ENCODE results near the gene MECR. TPM values are rescaled to one million over a fixed set of nuclear protein-coding genes. Genes with fewer than 3 reads are reported as not detected.

Gene MECR
- total RNA-seq, 3 donors from 2014 or later, result 29.8 to 35.4 (median 32.6) TPM

DNA sequence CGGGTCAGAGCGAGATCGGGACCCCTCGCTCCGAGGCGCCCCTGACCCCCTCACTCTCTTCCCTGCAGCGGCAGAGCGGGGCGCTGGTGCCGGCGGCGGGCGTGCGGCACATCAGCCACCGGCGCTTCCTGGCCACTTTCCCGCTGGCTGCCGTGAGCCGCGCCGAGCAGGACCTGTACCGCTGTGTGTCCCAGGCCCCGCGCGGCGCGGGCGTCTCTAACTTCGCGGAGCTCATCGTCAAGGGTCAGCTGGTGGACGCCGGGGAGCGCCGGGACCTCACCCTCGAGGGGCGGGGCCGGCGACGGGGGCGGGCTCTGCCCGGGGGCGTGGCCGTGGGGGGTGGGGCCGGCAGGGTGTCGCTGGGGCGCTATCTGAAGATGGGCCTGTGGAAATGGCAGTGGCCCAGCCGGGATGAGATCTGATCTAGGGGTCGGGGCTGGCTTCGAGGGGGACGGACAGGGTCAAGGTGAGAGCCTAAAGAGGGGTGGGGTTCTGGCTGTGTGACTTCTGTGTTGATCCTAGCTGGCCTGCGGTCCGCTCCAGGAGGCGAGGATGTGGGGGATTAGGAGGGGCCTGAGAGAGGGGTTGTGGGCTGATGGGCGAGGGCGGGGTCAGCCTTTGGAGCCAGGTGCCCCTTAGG is 29.2 kb upstream of the MECR start:
- ATAC-seq, result peak; percentile 69 to 73
- peak; percentile 18 for DNase-seq
- Mint-ChIP-seq H3K36me3 (ENCODE audit: insufficient read depth) (no peaks in the 10 kb centered on the region), H3K4me1 (ENCODE audit: low read depth) (peaks cover 8% of the 10 kb centered on the region), H3K27me3 (ENCODE audit: low read depth) (peaks cover 54% of the 10 kb centered on the region), H3K4me3 (peak overlapping the region; percentile 75), H3K9me3 (no peaks in the 10 kb centered on the region)

- DNase-seq, result no peak
- Mint-ChIP-seq H3K4me3 (peak overlapping the region; percentile 59), H3K36me3 (ENCODE audit: insufficient read depth) (no peaks in the 10 kb centered on the region), H3K27me3 (ENCODE audit: low read depth) (peaks cover 54% of the 10 kb centered on the region), H3K4me1 (ENCODE audit: low read depth) (peaks cover 8% of the 10 kb centered on the region), H3K9me3 (no peaks in the 10 kb centered on the region)
- peak; percentile 47 to 55 for ATAC-seq
Observed at GRCh38 chr1:29258976-29259801, 28.5 kb upstream of the MECR start.

DNA sequence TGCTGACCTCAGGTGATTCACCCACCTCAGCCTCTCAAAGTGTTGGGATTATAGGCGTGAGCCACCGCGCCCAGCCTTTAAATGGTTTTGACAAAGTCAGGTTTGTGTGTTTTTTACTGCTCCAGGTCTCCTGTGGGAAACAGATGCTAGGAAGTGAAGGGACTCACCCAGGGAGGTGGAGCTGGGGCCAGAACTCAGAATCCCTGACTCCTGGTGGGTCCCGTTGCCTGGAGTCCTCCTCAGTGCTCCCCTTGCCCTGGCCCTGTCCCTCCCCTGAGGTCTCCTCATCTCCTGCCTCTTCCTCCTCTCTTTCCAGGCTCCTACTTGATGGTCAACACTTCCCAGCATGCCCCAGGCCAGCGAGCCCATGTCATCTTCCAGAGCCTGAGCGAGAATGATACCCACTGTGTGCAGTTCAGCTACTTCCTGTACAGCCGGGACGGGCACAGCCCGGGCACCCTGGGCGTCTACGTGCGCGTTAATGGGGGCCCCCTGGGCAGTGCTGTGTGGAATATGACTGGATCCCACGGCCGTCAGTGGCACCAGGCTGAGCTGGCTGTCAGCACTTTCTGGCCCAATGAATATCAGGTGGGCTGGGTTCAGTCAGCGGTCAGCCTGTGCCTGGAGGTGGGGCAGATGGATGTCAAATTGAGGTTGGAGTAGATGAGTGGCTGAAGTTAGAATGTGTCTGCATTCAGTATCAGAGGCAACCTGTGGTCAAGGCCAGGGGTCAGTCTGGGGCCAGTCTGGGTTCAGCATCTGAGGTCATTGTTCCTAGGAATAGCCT is 27.6 kb upstream of the MECR start:
- no peaks in the 10 kb centered on the region for H3K36me3 Mint-ChIP-seq (ENCODE audit: insufficient read depth)
- H3K9me3 Mint-ChIP-seq, result no peaks in the 10 kb centered on the region
- H3K27me3 Mint-ChIP-seq (ENCODE audit: low read depth), result peaks cover 50% of the 10 kb centered on the region
- H3K4me3 Mint-ChIP-seq, result no peak overlapping the region
- no peak for DNase-seq
- H3K4me1 Mint-ChIP-seq (ENCODE audit: low read depth), result peaks cover 8% of the 10 kb centered on the region
- ATAC-seq, result no peak

DNA sequence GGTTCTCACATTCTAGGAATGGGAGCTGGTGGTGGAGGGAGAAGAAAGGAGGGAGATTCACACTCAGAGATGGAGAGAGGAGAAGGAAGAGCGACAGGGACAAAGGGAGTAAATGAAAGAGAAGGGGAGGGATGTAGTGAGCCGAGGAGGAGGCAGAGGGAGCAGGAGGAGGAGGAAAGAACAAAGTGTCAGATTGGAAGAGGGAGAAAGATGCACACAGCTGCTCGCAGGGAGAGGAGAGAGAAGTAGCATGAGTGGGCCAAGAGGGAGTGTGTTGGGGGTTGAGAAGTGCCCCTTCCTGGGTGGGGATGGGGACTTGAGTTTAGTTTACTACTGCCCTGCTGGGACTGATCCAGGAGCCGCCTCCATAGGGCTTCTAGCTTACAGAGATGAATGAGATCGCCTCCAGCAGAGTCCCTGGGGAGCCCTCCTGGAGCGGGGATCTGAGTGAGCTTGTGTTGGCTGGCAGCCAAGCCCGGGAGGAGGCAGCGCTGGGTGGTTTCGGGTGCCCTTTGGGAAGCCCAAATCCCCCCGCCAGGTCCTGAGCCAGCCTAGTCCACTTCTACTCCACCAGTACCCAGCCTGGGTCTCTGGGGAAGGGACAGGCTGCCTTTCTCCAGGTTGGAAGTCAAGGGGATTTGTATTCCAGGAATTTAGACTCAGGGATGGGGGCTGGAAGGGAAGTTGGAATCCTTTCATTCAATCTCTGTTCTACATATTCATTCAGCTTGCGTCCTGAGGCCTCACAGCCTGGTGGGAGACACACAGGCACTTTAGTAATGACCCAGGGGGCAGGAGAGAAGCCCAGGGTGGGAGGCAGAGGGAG is 26.5 kb upstream of the MECR start:
- peaks cover 8% of the 10 kb centered on the region for H3K4me1 Mint-ChIP-seq (ENCODE audit: low read depth)

DNA sequence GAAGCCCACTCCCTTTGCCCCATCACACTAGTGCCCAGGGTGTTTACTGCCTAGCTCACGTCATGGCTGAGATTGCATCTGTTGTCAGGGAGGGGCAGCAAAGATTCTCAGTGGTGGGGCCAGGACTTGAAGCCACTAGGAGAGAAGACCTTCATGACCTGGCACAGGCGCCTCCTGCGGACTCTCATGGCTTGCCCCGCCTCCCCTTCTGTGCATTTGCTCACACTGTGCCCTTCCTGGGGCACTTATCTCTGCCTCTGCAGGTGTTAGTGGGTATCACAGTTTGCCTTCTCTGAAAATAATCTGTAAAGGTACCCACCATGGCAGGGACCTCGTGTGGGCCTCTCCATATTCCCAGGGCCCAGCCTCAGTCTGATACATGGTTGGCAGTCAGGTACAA is 25.7 kb upstream of the MECR start:
- Mint-ChIP-seq H3K36me3 (ENCODE audit: insufficient read depth) (no peaks in the 10 kb centered on the region), H3K9me3 (no peaks in the 10 kb centered on the region), H3K4me1 (ENCODE audit: low read depth) (peaks cover 8% of the 10 kb centered on the region), H3K4me3 (no peak overlapping the region), H3K27me3 (ENCODE audit: low read depth) (peaks cover 42% of the 10 kb centered on the region)
- ATAC-seq (no peak), DNase-seq (no peak)

More for the DNA sequence above, 26.5 kb upstream of the MECR start:
- DNase-seq, result no peak
- no peaks in the 10 kb centered on the region for H3K36me3 Mint-ChIP-seq (ENCODE audit: insufficient read depth)
- H3K4me3 Mint-ChIP-seq, result no peak overlapping the region
- H3K27me3 Mint-ChIP-seq (ENCODE audit: low read depth), result peaks cover 46% of the 10 kb centered on the region
- H3K9me3 Mint-ChIP-seq, result no peaks in the 10 kb centered on the region
- no peak for ATAC-seq

- no peak overlapping the region for H3K4me3 Mint-ChIP-seq
- DNase-seq (no peak), ATAC-seq (no peak)
- no peaks in the 10 kb centered on the region for H3K36me3 Mint-ChIP-seq (ENCODE audit: insufficient read depth)
- H3K4me1 Mint-ChIP-seq (ENCODE audit: low read depth), result peaks cover 2% of the 10 kb centered on the region
- H3K27me3 Mint-ChIP-seq (ENCODE audit: low read depth), result peaks cover 30% of the 10 kb centered on the region
- H3K9me3 Mint-ChIP-seq, result no peaks in the 10 kb centered on the region
Observed at GRCh38 chr1:29255134-29255666, 24.5 kb upstream of the MECR start.

DNA sequence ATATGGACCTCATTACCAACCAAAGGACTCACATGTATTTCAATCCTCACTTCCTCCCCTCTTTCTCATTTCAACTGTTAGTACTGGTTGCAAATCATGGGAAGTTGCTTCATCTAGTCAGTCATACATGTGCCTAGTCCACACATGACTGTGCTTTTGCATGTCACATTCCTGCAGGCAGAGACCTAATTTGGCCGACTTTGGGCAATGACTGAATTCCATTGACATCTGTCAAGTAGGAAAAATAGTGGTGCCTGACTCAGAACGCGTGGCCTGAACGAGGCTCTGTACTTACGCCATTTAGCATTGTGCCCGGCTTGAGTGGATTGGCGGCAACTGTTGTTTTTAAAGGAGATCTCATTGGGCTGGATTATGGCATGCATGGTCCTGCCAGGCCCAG is 23.6 kb upstream of the MECR start:
- Mint-ChIP-seq H3K4me1 (ENCODE audit: low read depth) (no peaks in the 10 kb centered on the region), H3K9me3 (no peaks in the 10 kb centered on the region), H3K36me3 (ENCODE audit: insufficient read depth) (no peaks in the 10 kb centered on the region), H3K4me3 (no peak overlapping the region), H3K27me3 (ENCODE audit: low read depth) (peaks cover 30% of the 10 kb centered on the region)
- ATAC-seq (no peak), DNase-seq (no peak)

- no peaks in the 10 kb centered on the region for H3K9me3 Mint-ChIP-seq
- H3K4me1 Mint-ChIP-seq (ENCODE audit: low read depth), result no peaks in the 10 kb centered on the region
- peaks cover 25% of the 10 kb centered on the region for H3K27me3 Mint-ChIP-seq (ENCODE audit: low read depth)
- no peak for ATAC-seq
- no peaks in the 10 kb centered on the region for H3K36me3 Mint-ChIP-seq (ENCODE audit: insufficient read depth)
- DNase-seq, result no peak
- H3K4me3 Mint-ChIP-seq, result no peak overlapping the region
Observed at GRCh38 chr1:29253180-29253579, 22.4 kb upstream of the MECR start.

GRCh38 chr1:29251164-29252124 is 20.7 kb upstream of the MECR start:
- Mint-ChIP-seq H3K9me3 (no peaks in the 10 kb centered on the region), H3K4me1 (ENCODE audit: low read depth) (no peaks in the 10 kb centered on the region), H3K36me3 (ENCODE audit: insufficient read depth) (no peaks in the 10 kb centered on the region), H3K4me3 (no peak overlapping the region), H3K27me3 (ENCODE audit: low read depth) (peaks cover 19% of the 10 kb centered on the region)
- ATAC-seq (no peak), DNase-seq (no peak)

GRCh38 chr1:29249951-29250581 is 19.3 kb upstream of the MECR start:
- no peak for ATAC-seq
- Mint-ChIP-seq H3K36me3 (ENCODE audit: insufficient read depth) (no peaks in the 10 kb centered on the region), H3K4me1 (ENCODE audit: low read depth) (no peaks in the 10 kb centered on the region), H3K4me3 (no peak overlapping the region), H3K9me3 (no peaks in the 10 kb centered on the region), H3K27me3 (ENCODE audit: low read depth) (peaks cover 15% of the 10 kb centered on the region)
- DNase-seq, result no peak

DNA sequence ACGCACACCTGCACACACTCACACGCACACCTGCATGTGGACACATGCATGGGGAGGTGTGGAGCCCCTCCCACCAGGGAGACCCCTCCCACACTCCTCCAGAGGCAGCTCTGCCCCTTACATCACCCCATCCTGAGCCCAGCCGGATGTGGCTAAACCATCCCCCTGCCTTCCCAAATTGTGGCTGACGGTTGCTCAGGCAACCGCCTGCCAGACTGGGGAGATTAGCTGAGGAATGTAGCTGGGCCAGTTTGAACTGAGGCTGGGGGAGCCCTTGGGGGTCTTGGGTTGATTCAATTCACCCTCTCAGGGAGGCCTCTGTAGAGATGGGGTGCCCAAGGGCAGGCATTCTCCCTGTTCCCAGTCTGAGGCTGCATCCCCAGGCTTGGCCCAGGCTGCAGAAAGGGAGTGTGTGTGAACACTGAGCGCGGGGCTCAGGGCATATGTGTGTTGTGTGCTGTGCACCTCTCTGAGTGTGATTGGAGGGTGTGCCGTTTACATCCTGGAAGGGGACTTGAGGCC is 18.5 kb upstream of the MECR start:
- H3K36me3 Mint-ChIP-seq (ENCODE audit: insufficient read depth), result no peaks in the 10 kb centered on the region

DNA sequence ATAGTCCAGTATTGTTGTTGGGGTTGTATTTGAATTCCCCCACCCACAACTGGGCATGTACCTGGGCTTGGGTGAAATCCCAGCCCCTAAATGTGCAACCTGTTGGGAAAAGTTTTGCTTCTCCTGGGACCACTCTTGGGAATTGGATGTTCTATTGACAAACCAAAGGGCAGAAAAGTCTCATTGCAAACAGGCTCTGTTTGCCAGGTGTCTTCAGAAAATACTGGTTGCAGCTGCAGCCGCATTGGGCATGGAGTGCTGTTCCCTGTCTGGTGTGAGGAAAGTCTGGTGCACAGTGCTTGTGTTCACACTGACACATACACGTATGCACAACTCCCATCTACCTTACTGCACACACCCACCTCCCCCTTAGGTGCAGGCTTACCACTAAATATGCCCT is 17.7 kb upstream of the MECR start:
- DNase-seq (no peak), ATAC-seq (no peak)
- H3K36me3 Mint-ChIP-seq (ENCODE audit: insufficient read depth), result no peaks in the 10 kb centered on the region
- H3K27me3 Mint-ChIP-seq (ENCODE audit: low read depth), result peaks cover 15% of the 10 kb centered on the region
- no peaks in the 10 kb centered on the region for H3K9me3 Mint-ChIP-seq
- no peaks in the 10 kb centered on the region for H3K4me1 Mint-ChIP-seq (ENCODE audit: low read depth)
- H3K4me3 Mint-ChIP-seq, result no peak overlapping the region

More for the DNA sequence above, 18.5 kb upstream of the MECR start:
- no peaks in the 10 kb centered on the region for H3K9me3 Mint-ChIP-seq
- no peaks in the 10 kb centered on the region for H3K4me1 Mint-ChIP-seq (ENCODE audit: low read depth)
- ATAC-seq (no peak), DNase-seq (no peak)
- H3K4me3 Mint-ChIP-seq, result no peak overlapping the region
- peaks cover 15% of the 10 kb centered on the region for H3K27me3 Mint-ChIP-seq (ENCODE audit: low read depth)

Measured in activated T-cell treated with anti-CD3 and anti-CD28 coated beads, Interleukin-2, amount 50 U/mL, for 4 hours (primary cell).